Kidney glomerular epithelial cell (primary cell): Measurements from ENCODE around the gene CSNK1G1.
"Not testable (repeated sequence)": the region's sequence is repeated elsewhere in the genome, so short reads cannot be mapped to it uniquely, and the experiment has no call there.

ENCODE experiments used
- DNase-seq: peaks from one replicate; lab custom pipeline; 2025; lab: John Stamatoyannopoulos, UW

Gene CSNK1G1

DNA sequence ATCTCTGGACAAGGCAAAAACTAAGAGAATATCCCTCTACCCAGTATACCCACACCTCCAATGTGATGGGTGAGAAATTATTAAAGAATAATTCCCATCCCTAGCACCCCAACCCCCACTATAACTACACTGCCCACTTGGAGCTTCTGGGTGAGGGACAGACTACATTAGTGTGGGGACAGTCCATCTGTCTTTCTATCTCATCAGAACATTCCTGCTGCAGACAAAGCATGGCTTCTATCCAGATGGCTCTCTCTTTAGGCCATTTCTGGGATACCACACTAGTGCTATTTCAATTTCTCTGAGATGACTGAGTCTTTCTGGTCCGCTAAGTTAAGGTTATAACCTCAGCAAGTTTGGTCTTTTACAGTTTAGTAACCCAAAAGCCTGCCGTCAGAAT lies 6.6 kb downstream of the CSNK1G1 start:
- no peak for DNase-seq

DNA sequence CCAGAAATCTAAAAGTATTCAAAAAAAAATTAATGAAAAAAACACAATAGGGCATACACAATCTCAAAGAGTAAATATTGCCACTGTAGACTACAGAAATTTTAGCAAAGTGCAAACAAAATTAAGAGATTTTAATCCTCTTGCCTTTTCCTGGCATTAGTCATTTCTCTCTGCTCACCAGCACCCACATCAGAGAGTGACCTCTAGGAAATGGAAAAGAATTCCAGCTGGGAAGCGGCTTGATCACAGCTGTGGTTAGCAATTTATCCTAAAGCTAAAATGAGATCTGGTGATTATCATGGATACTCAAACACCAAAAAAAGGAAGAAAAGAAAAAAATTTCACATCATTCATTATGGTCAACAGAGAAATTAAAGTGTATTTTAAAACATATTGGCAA lies 7.5 kb downstream of the CSNK1G1 start:
- no peak for DNase-seq

DNA sequence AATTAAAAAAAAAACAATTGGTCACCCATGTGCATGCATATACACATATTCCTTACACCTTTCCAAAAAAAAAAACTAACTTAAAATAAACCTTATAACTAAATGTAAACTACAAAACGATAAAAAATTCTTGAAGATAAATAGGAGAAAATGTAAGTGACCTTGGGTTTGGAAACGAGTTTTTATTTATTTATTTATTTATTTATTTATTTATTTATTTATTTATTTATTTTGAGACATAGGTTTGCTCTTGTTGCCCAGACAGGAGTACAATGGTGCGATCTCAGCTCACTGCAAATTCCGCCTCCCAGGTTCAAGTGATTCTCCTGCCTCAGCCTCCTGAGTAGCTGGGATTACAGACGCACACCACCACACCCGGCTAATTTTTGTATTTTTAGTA lies 9.7 kb downstream of the CSNK1G1 start:
- DNase-seq: not testable (repeated sequence)

DNA sequence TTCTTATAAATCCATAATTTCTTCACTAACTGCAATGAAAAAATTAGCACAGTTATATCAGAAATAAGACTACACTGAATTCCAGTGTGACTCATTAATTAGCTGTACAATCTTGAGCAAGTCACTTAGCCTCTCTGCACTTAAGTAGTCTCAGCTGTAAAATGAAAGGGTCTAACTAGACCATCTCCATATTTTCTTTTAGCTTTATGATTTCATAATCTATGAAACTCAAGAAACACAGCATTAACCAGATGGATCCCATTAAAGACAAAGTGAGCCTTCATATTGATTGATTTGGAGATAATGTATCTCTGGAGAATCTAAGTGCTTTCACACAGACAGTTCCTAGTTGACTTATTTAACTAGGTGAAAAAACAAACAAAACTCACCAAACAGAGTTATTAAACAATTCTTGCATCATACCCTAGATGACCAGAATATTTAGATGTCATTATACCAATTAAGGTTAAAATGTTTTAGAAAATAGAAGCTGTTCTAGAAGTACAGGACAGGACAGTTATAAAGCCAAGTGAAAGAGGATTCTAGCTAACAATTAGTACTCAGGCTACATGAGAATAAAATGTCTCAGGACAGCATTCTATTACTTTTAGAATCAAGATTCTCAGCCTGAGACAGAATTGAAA lies 11.2 kb downstream of the CSNK1G1 start:
- DNase-seq: no peak

DNA sequence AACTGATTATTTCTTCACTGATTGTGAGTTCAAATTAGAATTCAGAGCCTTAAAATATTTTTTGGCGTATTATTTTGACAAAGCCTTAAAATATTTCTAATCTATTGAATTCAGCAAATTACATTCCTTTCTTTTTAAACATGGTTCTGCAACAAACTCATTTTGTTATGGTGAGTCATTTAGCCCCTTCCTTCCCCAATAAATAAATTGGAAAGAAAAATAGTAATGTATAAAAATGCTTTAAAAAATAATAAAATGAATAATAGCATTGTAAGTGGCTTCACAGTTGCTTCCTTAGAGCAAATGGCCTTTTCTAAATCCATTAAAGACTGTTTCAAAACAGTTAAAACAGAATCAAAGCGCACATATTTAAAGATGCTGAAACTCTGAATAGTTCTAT lies 12.1 kb downstream of the CSNK1G1 start:
- no peak for DNase-seq

DNA sequence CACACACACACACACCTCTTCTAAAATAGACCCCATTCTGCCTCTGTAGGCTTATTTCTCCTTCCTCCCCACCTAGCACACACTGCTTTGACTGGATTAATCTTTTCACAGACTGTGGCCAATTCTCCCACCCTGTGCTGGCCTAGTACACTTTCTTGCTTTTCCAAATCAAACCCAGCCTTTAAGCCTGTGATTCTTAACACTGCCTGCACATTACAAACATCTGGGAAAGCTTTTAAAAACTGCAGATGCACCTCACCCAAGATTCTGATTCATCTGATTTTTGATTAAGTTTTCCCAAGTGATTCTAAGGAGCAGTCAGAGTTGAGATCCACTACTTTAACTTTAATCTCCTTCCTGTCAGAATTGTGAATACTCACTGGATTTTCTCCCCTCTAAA lies 12.8 kb downstream of the CSNK1G1 start:
- DNase-seq: no peak

DNA sequence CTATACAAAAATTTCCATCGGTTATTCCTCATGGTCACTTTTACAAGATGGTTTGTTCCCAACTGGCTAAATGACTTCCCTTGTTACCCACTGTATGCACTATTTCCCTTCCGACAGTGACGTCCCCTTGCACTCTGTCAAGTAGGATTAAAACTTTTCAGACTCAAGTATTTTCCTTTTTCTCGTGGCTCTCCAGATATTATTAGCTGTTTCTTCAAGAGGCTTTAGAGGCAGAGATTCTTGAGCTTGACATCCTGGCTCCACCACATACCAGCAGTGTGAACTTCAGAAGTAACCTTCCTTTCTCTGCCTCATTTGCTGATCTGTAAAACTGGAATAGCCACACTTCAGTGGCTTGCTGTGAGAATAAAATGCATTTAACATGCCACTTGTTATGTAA lies 14.0 kb downstream of the CSNK1G1 start:
- no peak for DNase-seq

DNA sequence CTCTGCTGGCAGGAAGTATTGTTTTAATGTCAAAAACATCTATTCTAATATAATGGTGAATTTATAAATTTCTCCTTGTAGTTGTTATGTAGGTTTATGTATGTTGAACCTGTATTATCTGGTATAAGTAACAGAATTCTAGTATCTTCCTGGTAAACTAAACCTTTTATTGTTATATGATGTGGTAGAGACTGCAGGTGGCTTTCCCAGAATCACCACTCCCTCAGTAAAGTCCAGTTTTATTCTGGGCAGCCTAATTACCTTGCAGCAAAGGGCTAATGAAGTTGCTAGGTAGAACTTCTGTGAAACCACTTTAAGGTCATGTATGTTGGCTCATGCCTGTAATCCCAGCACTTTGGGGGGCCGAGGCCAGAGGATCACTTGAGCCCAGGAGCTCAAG lies 15.6 kb downstream of the CSNK1G1 start:
- DNase-seq: no peak

DNA sequence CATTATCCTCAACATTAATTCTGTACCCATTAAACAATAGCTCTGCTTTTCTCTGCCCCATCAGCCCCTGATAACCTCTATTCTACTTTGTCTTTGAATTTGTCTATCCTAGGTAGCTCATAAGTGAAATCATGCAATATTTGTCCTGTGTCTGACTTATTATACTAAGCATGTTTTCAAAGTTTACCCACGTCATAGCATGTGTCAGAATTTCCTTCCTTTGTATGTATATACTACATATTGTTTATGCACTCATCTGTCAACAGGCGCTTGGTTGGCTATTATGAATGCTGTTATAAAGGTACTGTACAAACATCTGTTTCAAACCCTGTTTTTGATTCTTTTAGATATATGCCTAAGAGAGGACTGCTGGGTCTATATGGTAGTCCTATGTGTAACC lies 18.2 kb downstream of the CSNK1G1 start:
- DNase-seq: no peak

DNA sequence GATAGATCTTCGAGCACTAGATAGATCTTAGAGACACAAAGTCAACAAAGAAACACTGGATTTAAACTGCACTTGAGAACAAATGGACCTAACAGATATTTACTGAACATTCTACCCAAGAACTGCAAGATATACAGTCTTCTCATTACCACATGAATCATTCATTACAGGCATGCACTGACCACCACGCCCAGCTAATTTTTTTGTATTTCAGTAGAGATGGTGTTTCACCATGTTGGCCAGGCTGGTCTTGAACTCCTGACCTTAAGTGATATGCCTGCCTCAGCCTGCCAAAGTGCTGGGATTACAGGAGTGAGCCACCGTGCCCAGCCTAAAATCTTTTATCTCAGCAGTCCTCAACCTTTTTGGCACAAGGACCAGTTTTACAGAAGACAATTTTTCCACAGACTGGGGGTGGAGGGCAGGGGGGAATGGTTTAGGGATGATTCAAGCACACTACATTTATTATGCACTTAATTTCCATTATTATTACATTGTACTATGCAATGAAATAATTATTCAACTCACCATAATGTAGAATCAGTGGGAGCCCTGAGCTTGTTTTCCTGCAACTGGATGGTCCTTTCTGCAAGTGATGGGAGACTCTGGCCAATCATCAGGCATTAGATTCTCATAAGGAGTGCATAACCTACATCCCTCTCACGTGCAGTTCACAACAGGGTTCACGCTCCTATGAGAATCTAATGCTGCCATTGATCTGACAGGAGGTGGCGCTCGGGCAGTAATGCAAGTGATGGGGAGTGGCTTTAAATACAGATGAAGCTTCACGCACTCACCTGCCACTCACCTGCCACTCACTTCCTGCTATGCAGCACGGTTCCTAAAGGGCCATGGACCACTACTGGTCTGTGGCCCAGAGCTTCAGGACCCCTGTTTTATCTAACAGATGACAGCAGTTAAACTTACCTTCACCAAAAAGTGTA lies 21.7 kb downstream of the CSNK1G1 start:
- DNase-seq: no peak

DNA sequence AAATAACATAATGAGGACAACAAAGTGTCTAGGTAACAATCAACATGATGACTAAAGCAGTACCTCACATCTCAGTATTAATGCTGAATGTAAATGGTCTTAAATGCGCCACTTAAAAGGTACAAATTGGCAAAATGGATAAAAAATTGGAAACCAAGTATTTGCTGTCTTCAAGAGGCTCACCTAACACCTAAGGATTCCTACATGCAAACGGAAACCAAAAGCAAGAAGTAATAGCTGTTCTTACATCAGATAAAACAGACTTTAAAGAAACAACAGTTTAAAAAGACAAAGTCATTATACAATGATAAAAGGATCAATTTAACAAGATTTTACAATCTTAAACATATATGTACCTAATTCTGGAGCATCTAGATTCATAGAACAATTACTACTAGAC lies 22.5 kb downstream of the CSNK1G1 start:
- no peak for DNase-seq

DNA sequence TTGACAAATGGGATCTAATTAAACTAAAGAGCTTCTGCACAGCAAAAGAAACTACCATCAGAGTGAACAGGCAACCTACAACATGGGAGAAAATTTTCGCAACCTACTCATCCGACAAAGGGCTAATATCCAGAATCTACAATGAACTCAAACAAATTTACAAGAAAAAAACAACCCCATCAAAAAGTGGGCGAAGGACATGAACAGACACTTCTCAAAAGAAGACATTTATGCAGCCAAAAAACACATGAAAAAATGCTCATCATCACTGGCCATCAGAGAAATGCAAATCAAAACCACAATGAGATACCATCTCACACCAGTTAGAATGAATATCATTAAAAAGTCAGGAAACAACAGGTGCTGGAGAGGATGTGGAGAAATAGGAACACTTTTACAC lies 24.3 kb downstream of the CSNK1G1 start:
- not testable (repeated sequence) for DNase-seq

DNA sequence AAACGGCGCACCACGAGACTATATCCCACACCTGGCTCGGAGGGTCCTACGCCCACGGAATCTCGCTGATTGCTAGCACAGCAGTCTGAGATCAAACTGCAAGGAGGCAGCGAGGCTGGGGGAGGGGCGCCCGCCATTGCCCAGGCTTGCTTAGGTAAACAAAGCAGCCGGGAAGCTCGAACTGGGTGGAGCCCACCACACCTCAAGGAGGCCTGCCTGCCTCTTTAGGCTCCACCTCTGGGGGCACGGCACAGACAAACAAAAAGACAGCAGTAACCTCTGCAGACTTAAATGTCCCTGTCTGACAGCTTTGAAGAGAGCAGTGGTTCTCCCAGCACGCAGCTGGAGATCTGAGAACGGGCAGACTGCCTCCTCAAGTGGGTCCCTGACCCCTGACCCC lies 29.0 kb downstream of the CSNK1G1 start:
- not testable (repeated sequence) for DNase-seq

DNA sequence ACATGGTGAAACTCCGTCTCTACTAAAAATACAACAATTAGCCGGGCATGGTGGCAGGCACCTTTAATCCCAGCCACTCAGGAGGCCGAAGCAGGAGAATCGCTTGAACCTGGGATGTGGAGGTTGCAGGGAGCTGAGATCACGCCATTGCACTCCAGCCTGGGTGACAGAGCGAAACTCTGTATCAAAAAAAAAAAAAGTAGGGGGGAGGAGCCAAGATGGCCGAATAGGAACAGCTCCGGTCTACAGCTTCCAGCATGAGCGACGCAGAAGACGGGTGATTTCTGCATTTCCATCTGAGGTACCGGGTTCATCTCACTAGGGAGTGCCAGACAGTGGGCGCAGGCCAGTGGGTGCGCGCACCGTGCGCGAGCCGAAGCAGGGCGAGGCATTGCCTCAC lies 29.5 kb downstream of the CSNK1G1 start:
- DNase-seq: not testable (repeated sequence)

DNA sequence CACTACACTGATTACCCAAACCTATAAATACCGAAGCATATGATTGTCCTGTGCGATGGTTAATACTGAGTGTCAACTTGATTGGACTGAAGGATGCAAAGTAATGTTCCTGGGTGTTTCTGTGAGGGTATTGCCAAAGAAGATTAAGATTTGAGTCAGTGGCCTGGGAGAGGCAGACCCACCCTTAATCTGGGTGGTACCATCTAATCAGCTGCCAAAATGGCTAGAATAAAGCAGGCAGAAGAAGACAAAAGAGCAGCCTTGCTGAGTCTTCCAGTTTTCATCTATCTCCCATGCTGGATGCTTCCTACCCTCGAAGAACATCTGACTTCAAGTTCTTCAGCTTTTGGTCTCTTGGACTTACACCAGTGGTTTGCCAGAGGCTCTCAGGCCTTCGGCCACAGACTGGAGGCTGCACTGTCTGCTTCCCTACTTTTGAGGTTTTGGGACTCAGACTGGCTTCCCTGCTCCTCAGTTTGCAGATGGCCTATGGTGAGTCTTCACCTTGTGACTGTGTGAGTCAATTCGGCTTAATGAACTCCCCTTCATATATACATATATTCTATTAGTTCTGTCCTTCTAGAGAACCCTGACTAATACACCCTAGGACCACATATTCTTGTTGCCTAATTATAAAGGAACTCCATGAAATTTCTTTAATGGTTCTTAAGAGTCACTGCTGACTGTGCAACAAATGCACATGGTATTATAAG lies 31.7 kb downstream of the CSNK1G1 start:
- no peak for DNase-seq

DNA sequence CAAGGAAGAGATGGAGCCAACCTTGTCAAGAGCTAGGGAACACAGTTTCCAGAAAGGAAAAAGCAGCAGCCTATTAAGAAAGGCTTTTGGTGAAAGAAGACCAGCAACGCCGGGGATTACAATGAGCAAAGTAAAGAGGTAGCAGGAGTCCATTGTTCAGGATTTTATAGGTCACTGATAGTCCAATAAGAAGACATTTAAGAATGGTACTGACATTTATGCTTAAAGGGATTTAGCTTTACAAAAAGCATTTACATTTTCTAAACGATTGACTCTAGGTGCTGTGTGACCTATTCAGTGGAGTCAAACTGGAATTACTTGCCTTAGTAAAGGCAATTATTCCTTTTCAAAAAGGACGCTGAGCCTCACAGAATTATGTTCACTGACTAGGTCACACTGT lies 40.8 kb downstream of the CSNK1G1 start:
- no peak for DNase-seq

DNA sequence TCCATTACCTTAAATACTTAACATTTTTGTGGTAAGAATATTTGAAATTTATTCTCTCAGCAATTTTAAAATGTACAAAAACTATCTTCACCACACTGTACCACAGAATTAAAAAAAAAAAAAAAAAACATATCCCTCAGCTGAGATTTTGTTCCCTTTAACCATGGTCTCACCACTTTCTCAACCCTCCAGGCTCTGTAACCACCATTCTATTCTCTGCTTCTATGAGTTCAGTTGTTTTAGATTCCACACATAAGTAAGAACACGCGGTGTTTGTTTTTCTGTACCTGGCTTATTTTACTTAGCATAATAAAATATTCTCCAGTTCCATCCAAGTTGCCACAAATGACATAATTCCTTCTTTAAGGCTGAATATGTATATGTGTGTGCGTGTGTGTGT lies 41.5 kb downstream of the CSNK1G1 start:
- no peak for DNase-seq

DNA sequence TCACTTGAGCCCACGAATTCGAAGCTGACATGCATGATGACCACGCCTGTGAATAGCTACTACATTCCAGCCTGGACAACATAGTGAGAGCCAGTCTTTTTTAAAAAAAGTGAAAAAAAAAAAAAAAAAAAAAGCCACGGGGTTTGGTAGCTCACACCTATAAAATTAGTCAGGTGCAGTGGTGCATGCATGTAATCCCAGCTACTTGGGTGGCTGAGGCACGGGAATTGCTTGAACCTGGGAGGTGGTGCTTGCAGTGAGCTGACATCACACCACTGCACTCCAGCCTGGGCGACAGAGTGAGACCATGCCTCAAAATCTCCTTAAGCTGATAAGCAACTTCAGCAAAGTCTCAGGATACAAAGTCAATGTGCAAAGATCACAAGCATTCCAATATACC lies 44.4 kb downstream of the CSNK1G1 start:
- DNase-seq: peak; percentile 8

DNA sequence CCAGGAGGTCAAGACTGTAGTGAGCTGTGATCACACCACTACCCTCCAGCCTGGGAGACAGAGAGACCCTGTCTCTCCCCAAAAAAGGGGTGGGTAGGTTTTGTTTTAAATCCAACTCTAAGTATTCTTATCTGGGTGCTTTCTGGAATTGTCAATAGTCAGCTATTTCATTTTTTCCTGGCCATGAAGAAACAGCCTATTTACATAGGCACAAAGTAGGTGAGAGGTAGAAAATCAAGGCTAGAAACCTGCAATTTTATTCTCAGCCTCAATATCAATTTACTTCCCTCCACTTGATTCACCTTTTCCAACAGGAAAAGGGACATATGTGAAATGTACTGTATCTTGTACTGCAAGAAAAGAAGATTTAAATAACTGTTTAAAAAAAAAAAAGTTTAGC lies 45.9 kb downstream of the CSNK1G1 start:
- no peak for DNase-seq

DNA sequence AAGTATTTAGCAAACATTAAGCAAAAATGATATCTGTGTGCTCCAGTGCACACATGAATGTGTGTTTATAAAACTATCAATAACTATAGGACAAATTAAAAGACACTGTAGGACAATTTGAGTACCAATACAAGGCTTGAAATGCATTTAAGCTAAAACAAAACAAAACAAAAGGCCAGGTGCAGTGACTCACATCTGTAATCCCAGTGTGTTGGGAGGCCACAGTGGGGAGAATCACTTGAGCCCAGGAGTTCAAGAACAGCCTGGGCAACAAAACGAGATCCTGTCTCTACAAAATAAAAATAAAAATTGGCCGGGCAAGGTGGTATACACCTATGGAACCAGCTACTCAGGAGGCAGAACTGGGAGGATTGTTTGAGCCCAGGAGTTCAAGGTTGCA lies 50.7 kb downstream of the CSNK1G1 start:
- DNase-seq: no peak

DNA sequence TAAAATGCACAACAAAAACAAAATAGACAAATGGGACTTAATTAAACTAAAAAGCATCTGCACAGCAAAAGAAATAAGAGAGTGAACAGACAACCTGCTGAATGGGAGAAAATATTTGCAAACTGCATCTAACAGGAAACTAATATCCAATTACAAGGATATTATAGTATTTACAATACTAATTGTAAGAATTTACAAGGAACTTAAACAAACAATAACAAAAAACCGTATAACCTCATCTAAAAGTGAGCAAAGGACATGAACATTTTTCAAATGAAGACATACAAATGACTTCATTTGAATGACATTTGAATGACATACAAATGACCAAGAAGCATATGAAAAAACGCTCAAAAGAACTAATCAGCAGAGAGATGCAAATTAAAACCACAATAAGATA lies 66.4 kb downstream of the CSNK1G1 start:
- DNase-seq: no peak

DNA sequence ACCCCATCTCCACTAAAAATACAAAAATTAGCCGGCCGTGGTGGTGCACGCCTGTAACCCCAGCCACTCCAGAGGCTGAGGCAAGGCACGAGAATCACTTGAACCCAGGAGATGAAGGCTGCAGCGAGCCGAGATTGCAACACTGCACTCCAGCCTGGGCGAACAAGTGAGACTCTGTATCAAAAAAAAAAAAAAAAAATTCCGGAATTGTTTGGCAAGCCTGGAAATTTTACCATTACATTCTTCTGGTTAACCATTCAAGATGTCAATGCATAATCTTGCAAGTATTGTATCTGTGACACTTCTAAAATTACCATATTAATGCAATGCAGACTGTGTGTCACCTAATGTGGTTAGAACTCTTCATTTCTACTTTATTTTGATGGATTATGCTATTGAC lies 67.0 kb downstream of the CSNK1G1 start:
- no peak for DNase-seq

DNA sequence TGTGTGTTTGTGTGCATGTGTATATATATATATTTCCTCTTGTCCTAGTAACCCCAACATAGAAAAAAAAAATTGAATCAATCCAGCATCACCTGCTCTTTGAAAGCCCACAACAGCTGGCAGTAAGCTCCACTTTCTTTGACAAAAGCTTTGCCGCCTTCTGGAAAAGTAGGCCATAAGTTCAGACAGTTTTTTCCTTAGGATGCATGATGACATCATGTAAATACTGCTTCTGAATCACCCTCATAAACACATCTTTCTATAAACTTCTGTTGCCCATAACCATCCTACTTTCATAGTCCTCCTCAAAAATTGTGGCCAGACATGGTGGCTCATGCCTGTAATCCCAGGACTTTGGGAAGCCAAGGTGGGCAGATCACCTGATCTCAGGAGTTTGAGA lies 67.4 kb downstream of the CSNK1G1 start:
- DNase-seq: no peak
